ENCODE results near the gene TOX2.

Gene TOX2

GRCh38 chr20:43959079-43959919, 44.6 kb downstream of the TOX2 start:
- DNase-seq (ENCODE audit: low spot score): no peak

- no peak for DNase-seq (ENCODE audit: low spot score)
These were observed 45.2 kb downstream of the TOX2 start for GRCh38 chr20:43959920-43960227.

- no peak for DNase-seq (ENCODE audit: low spot score)
These were observed 45.6 kb downstream of the TOX2 start for GRCh38 chr20:43960231-43960630.

GRCh38 chr20:43961116-43961515, 46.5 kb downstream of the TOX2 start:
- no peak for DNase-seq (ENCODE audit: low spot score)

GRCh38 chr20:43961541-43962471, 47.2 kb downstream of the TOX2 start:
- DNase-seq (ENCODE audit: low spot score): no peak

- DNase-seq (ENCODE audit: low spot score): no peak
These were observed 47.9 kb downstream of the TOX2 start for GRCh38 chr20:43962530-43962929.

- DNase-seq (ENCODE audit: low spot score): no peak
These were observed 48.6 kb downstream of the TOX2 start for GRCh38 chr20:43963233-43963632.

- DNase-seq (ENCODE audit: low spot score): no peak
These were observed 49.5 kb downstream of the TOX2 start for GRCh38 chr20:43963872-43964791.

- no peak for DNase-seq (ENCODE audit: low spot score)
These were observed 53.8 kb downstream of the TOX2 start for GRCh38 chr20:43968341-43969000.

- DNase-seq (ENCODE audit: low spot score): no peak
These were observed 54.4 kb downstream of the TOX2 start for GRCh38 chr20:43969028-43969447.

GRCh38 chr20:43969501-43970182, 55.0 kb downstream of the TOX2 start:
- no peak for DNase-seq (ENCODE audit: low spot score)

- no peak for DNase-seq (ENCODE audit: low spot score)
These were observed 56.6 kb downstream of the TOX2 start for GRCh38 chr20:43971267-43971666.

- no peak for DNase-seq (ENCODE audit: low spot score)
These were observed 57.4 kb downstream of the TOX2 start for GRCh38 chr20:43972051-43972450.

- DNase-seq (ENCODE audit: low spot score): no peak
These were observed 58.0 kb downstream of the TOX2 start for GRCh38 chr20:43972692-43973091.

GRCh38 chr20:43973231-43973630, 58.6 kb downstream of the TOX2 start:
- DNase-seq (ENCODE audit: low spot score): no peak

- DNase-seq (ENCODE audit: low spot score): no peak
These were observed 59.2 kb downstream of the TOX2 start for GRCh38 chr20:43973671-43974450.

- no peak for DNase-seq (ENCODE audit: low spot score)
These were observed 60.0 kb downstream of the TOX2 start for GRCh38 chr20:43974695-43975094.

- peak; percentile 36 for DNase-seq (ENCODE audit: low spot score)
These were observed 60.6 kb downstream of the TOX2 start for GRCh38 chr20:43975096-43975768.

GRCh38 chr20:43976547-43976946, 61.9 kb downstream of the TOX2 start:
- no peak for DNase-seq (ENCODE audit: low spot score)

- DNase-seq (ENCODE audit: low spot score): no peak
These were observed 62.6 kb downstream of the TOX2 start for GRCh38 chr20:43977252-43977651.
